LoVo (cell line): Measurements from ENCODE around the gene WNT1.

Experiments used
- DNase-seq: peaks from one replicate; pipeline ENCODE4 v3.0.0-alpha.2; 2016; ENCODE audit warnings: low spot score

WNT1 gene

GRCh38 chr12:48961331-48961730 is 16.8 kb upstream of the WNT1 start:
- DNase-seq: no peak

DNA sequence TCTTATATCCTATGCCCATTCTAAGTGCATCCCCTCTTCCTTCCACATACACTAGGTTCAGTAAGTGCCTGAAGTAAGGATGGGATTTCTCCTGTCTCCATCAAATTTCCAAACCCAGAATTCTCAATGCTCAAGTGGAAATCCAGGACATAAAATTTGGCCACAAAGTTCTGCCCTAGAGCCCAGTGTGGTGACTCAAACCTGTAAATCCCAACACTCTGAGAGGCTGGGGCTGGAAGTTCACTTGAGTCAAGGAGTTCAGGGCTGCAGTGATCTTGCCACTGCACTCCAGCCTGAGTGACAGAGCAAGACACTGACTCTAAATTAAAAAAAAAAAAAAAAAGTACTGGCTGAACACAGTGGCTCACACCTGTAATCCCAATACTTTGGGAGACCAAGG is 16.3 kb upstream of the WNT1 start:
- DNase-seq: no peak

DNA sequence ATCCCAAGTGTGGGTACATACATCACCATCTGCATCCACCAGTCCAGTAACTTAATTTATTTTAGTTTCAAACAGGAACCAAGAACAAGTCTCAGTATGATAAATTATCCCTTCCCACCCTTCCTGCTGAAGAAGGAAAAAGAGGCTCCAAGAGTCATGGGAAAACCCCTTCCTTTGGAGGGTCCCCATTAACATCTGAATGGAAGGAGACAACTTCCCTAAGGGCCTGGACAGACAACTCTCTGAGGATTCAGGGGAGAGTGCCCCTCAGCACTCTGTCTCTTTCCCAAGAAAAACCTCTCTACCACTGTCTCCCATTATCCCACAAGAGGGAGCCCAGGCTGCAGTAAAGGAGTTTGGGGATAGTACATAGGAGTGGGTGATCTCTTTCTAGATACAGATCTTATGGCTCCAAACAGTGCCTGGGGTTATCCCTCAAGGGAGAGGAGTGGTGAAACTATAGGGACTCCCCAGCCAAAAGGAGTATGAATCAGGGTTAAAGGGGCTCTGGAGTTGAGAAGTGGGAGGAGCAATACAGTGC is 12.8 kb upstream of the WNT1 start:
- DNase-seq: no peak

GRCh38 chr12:48966177-48966895 is 11.8 kb upstream of the WNT1 start:
- no peak for DNase-seq

DNA sequence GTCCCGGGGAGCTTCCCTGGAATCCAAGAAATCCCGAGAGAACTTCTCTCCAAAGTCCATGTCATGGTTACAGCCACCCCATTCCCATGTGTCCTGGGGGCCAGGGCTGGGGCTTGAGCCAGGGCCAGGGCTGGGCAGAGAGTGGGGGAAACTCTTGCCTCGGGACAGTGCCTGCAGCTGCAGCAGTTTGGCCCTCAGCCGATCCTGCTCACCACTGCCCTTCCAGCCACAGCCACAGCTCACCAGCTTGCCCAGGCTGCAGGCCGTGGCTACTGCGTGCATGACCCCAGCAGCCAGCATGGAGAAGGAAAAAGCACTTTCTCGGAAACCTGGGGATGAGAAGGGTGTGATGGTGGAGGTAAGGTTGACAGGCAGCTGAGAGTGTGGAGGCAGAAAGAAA is 10.1 kb upstream of the WNT1 start:
- DNase-seq: no peak

GRCh38 chr12:48968467-48968866 is 9.7 kb upstream of the WNT1 start:
- DNase-seq: no peak

- DNase-seq: no peak
Observed at GRCh38 chr12:48969160-48969771, 8.9 kb upstream of the WNT1 start.

DNA sequence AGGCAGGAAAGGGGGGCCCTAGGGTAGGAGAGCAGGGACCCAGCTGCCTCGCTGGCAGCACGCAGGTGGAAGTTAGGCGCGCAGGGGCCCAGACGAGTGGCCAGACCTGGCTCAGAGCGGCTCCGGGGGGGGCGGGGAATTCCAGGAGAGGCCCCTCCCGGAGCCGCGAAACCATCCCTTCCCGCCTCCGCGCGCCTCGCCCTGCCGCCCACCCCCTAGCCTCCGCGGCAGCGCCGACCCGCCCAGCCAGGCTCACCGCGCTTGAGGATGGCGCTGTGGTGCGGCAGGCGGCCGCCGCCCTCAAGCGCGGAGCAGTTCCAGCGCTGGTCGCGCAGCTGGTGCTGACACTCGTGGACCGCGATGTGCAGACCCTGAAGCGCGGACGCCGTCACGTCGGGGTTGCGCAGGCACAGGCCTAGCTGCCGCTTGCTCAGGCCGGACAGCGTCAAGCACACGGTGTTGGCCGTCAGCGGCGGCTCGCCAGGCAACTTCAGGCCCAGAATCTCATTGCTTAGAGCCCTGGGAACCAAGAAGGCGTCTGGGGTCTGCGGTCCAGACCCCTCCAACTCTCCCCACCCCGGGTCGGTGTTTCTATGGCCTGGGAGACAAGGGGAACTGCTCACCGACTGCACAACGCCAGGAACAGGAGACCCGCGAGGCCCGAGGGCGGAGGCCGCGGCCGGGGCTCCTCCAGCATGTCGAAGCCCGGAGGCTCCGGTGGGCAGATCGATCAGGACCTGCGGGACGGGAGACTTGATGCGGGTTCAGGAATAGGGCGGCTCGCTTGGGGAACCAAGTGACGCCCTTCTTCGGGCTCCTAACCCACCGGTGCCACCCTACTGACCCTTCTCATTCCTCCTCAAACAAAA is 8.1 kb upstream of the WNT1 start:
- DNase-seq: no peak

DNA sequence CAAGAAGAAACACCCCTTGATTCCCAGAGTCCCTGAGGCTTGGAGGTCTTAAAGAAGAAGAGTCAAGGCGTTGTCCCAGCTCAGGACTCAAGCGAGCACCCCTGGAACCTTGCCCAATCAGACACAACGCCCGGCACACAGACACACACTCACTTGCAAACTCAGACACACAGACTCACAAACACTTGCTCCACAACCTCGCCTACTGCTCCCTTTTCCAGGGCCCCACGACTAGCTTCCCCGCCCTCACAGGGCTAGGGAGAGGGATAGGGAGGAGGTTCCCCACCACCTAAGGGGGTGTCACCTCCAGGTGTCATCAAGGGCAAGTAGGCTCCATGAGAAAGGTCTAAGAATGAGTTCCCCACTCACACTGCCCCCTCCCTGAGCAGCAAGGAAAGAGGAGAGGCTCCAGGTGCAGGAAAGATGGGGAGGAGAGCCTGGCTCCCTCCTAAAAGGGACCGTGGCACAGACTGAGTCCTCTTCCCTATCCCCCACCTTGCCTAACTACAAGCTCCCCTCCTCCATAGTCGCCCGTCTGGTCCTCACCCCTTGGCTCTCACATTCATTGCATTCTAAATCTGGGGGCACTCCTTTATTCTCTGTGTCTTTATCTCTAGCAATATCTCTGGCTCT is 7.3 kb upstream of the WNT1 start:
- no peak for DNase-seq

DNA sequence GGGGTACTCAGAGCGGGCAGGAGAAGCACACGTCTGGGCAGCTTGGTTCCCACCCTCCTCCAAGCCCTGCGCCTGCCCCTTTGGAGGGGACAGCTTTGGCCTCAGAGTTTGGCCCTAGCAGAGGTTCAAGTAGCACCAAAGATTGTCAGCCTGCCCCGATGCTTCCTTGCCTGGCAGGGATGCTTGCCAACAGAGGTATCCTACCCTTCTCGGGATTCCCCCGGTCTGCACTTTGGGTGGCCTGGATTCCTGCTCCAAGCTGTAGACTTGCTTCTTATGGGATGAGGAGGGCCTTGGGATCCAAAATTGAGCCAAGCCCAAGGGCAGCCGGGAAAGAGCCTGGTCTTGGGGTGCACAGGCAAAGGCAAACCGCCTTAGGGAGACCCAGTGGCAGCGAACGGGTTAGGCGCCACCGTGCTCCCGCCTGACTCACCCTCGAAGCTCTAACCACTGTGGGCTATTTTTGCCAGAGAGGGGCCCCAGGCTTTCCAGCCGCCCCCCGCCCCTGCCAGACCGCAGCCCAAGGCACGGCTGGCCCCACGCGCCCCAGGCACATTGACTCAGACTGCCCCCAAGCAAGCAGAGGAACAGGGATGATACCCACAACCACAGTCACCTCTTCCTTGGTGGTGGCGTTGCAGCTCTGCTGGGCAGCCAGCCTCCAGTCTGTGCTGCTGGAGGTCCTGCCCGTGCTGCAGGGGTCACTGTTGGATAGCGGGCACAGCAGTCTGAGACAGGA is 5.7 kb upstream of the WNT1 start:
- DNase-seq: no peak

DNA sequence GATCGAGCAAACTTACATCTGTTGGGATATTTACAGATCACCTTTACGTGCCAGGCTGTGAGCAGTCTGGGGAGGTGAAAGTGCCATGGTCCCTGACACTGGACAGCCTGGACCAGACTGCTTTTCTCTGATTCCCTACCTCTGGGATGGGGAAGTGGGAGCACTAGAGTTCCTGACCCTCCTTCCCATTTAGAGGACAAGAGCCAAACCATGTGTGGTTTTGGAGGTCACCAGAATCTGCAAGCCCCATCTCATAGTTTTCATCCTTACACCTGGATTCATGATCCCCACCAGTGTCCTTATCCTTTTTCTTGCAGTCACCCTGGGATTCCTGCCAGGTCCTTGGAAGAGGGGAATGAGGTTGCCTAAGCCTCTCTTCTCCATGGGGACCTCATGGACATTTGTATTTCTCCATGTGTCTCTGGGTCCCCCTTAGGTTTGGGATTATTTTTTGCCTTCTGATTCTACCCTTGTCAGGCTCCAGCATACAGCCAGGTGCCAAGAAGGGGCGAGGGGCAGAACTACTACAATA is 5.1 kb upstream of the WNT1 start:
- no peak for DNase-seq

DNA sequence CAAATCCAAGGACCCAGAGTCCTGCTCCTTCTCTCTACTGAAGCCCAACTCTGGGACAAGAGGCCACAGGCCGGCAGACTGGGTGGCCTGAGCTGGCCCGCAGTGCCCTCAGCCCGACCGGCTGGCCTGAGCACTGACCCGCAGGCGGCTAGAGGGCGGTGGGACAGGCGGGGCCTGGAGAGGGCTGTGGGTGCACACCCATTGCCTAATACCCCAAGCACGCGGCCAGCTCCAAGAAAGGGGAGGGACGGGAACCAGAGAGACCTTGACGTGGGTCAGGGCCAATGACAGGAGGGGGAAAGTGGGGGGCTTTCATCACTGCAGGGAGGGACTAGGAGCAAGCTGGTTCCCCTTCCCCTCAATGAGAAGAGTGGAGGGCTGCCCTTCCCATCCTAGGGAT is 4.6 kb upstream of the WNT1 start:
- DNase-seq: no peak

- DNase-seq: no peak
Observed at GRCh38 chr12:48973941-48974673, 4.0 kb upstream of the WNT1 start.

GRCh38 chr12:48977290-48978281 is 536 bp upstream of the WNT1 start:
- peak; percentile 64 for DNase-seq

GRCh38 chr12:48978741-48979601 is 849 bp downstream of the WNT1 start:
- no peak for DNase-seq

- DNase-seq: no peak
Observed at GRCh38 chr12:48979602-48980388, 1.7 kb downstream of the WNT1 start.

DNA sequence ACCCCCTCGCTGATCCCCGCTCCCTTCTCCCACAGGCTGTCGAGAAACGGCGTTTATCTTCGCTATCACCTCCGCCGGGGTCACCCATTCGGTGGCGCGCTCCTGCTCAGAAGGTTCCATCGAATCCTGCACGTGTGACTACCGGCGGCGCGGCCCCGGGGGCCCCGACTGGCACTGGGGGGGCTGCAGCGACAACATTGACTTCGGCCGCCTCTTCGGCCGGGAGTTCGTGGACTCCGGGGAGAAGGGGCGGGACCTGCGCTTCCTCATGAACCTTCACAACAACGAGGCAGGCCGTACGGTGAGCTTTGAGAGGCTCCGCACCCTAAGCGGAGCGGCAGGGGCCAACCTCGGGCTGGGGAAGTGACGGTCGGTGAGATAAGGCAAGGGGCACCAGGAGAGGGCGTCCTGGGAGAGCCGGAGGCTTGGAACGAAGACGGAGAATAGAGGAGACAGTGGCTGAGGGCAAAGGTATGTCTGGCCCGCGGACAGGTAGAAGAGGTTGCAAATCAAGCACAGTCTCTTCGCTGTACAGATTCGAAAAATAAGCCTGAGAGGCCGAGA is 2.3 kb downstream of the WNT1 start:
- no peak for DNase-seq
